Measurements from ENCODE around the gene KCNJ1.

Gene KCNJ1

DNA sequence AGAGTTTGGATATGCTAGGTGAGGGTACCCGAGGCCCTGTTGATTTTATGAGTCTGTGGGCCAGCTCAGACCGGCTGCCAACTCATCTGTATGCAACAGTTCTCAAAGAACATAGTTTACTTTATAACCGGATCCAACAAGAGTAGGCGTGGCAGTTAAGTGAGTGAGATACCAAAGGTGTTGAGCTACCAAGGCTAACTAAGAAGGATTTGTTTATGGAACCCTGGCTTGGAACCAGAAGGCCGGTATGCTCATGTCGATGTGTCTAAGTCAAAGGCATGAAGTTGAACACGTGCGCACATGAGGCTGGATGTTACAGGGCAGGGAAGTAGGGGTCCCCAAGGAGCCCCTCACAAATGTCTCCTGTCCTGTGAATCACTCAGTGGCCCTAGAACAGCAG lies at the start of gene KCNJ1:
Gene KCNJ1 (minus strand): TSS at position 20 of the 400 bp plus-strand sequence. CDS start 27,053 bp downstream, outside the sequence.
- DNase-seq (ENCODE audit: low read depth) = no peak

DNA sequence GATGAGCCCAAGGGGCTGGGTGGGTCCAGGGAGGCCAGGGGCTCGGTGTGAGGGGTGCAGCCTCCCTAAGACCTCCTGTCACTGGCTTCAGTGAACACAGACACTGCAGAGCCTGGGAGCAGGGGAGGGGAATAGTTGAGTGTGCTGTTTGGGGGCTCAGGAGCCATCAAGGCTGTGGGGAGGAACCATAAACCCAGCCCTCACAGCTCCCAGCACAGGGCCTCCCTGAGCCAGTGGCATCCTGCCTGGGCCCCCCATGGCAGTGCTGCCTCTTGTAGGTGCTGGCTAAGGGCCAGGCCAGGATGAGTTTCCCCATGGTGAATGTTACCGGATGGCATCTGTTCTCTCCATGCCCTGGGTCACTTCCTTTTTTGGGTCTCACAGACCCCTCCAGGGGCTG lies 49.6 kb upstream of the KCNJ1 start:
- no peak for DNase-seq (ENCODE audit: low read depth)

DNA sequence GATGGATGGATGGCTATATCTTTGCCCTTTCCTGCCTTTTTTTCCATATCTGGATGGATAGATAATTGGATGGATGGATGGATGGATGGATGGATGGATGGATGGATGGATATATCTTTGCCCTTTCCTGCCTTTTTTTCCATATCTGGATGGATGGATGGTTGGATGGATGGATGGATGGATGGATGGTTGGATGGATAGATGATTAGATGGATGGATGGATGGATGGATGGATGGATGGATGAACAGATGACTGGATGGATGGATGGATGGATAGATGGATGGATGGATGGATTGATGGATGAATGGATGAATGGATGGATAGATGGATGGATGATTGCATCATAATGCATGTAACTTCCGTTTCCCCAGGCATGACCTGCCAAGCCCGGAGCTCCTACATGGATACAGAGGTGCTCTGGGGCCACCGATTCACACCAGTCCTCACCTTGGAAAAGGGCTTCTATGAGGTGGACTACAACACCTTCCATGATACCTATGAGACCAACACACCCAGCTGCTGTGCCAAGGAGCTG lies 49.0 kb upstream of the KCNJ1 start:
- DNase-seq (ENCODE audit: low read depth) = no peak

DNA sequence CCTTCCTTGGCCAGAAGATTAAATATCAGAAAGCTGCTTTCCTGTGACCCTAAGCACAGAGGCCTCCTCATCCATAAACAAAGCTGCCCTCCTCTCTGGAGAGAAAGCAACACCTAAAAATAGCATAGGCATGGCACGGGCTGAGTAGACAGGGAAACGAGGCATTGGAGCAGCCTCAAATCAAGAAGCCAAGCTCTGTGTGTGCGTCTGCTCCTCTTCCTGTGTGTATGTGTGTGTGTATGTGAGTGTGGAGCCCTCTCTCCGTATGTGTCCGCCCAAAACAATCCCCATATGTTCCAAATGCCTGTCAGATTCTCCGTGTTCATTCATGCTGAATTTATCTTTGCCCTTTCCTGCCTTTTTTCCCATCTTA lies 48.0 kb upstream of the KCNJ1 start:
- DNase-seq (ENCODE audit: low read depth) = no peak

DNA sequence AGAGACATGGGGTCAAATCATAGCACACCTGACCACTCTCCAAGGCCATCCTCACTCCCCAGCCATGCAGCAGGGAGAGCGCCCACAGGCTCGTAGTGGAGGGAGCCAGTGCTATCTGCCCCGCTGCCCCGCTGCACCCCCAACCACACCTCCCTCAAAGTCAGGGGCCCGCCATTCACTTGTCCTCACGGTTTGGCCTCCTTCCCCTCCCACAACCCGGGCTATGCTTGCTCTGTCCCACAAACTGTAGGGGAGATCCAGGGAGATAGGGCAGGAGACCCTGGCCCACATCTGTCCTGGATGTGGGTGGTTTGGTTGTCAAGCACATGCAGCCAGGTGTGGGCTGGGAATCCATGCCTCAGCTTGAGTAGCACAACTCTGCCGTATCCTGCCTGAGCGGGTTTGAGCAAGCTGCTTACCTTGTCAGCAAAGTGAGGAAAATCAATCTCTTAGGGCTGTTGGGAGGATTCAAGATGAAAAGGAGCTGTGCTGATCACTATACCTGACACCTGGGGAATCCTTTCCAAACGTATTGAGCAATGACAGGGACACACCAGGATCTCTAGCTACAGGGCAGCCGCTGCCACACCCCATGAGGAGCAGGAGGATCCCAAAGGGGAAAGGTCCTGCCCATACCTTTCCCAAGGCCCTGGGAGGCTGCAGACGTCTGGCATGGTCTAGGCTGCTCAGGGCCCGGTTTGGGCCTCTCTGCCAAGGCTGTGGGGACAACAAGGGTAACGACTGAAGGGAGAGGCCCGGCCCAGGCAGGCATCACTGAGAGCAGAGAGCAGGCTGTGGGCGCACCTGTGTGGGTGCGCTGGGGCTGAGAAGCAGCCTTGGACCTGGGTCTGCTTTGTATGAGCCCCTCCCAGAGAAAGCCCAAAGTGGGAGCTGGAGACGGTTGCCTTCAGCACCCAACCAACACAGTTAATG lies 47.4 kb upstream of the KCNJ1 start:
- no peak for DNase-seq (ENCODE audit: low read depth)

DNA sequence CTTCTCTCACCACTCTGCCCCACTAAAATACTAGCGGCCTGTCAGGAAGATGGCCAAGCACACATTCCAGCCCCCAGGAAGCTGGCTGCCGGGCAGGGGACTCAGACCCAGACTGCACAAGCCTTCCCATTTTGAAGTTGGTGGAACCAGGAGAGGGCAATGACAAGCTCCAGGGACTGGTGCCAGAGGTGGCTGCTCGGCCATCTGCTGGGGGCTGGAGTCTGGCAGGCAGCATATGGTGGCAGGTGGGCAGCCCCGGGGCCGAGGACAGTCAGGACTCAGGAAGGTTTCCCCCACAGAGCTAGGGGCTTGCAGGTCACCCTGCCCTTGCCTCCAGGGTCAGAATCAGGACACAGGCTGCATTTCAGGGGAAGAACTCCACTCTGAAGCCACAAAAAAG lies 46.7 kb upstream of the KCNJ1 start:
- DNase-seq (ENCODE audit: low read depth) = no peak

DNA sequence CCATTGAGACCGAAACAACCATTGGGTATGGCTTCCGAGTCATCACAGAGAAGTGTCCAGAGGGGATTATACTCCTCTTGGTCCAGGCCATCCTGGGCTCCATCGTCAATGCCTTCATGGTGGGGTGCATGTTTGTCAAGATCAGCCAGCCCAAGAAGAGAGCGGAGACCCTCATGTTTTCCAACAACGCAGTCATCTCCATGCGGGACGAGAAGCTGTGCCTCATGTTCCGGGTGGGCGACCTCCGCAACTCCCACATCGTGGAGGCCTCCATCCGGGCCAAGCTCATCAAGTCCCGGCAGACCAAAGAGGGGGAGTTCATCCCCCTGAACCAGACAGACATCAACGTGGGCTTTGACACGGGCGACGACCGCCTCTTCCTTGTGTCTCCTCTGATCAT lies 44.6 kb upstream of the KCNJ1 start:
- DNase-seq (ENCODE audit: low read depth) = no peak

DNA sequence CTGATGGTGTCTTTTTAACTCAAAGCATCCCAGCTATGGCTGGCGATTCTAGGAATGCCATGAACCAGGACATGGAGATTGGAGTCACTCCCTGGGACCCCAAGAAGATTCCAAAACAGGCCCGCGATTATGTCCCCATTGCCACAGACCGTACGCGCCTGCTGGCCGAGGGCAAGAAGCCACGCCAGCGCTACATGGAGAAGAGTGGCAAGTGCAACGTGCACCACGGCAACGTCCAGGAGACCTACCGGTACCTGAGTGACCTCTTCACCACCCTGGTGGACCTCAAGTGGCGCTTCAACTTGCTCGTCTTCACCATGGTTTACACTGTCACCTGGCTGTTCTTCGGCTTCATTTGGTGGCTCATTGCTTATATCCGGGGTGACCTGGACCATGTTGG lies 44.1 kb upstream of the KCNJ1 start:
- no peak for DNase-seq (ENCODE audit: low read depth)

DNA sequence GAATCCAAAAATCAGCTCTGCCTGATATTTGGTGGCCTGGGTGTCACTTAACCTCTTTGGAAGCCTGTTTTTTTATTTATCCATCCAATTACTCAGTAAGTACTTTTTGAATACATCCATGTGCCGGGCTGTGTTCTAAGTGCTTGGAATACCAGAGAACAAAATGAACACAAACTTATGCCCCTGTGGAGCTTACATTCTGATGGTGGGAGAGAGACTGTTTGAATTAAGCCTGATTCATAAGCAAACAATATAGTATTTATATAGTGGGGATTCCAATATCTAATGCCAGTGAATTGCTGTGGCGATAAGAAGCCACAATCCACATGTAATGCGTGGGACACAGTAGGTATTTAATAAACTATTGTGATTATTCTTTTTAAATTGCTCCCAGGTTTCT lies 43.5 kb upstream of the KCNJ1 start:
- no peak for DNase-seq (ENCODE audit: low read depth)

DNA sequence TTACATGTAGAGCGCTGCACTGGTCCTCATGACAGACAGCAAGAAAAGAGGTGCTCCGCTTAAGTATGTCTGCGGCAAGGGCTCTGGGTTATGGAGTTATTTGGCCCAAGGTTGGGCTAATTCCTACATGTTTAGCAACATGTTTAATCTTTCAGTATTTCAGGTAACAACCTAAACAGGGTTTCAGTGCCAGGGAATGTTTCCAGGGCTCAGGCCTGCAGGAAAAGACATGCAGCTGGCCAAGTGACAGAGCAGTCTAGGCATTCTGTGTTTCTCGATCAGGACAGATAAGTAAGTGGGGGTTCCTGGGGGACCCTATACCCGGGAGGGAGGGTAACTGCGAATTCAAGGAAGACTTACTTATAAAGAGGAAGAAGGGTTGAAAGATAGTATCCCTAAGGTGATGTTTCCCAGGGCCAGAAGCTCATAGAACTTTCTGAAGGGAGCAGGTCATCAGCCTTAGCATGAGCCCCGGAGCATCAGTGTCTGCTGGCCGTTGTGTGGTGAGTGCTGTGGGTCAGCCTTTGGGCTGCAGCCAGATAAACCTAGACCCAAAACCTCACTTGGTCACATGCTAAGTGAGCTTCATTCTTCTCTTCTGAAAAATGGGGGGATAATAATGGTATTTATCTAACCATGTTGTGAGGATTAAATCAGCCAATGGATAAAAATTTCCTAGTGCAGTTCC lies 42.5 kb upstream of the KCNJ1 start:
- no peak for DNase-seq (ENCODE audit: low read depth)

DNA sequence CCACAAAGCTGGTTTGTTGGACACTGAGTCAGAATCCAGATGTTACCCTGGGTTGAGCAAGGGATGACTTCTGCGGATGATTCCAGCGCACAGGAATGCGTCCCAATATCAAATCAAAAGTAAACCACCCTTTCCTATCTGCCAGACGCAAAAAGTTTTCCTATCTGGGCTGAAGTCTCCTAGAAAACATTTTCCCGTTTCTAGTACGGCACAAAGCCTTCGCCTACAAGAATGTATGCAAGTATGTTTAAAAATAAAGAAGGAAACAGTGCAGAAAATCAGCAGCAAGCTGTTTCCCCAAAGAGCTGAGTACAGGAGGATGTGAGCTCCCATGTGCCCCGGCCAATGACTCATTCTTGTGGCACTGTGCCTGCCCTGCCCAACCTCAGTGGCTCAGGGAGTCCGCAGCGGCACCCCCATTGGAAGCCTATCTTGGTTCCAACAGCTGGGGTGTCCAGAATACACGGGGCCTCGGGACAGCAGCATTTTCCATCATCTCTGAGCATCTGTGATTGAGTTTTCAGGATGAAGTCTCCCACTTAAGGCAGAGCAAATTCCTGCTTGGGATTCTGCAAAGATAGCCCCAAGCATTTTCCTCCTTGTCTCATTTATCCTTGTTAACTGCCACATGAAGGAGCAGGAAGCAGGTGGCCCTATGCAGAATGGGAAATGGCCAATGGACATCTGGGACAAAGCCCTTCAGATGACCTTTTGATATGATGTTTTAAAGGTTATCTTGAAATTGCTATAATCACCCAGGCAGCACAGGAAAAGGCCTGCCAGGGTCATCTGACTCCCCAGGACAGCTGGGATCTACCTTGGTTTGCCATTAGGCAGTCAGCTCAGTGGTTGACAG lies 41.5 kb upstream of the KCNJ1 start:
- peak; percentile 45 for DNase-seq (ENCODE audit: low read depth)

DNA sequence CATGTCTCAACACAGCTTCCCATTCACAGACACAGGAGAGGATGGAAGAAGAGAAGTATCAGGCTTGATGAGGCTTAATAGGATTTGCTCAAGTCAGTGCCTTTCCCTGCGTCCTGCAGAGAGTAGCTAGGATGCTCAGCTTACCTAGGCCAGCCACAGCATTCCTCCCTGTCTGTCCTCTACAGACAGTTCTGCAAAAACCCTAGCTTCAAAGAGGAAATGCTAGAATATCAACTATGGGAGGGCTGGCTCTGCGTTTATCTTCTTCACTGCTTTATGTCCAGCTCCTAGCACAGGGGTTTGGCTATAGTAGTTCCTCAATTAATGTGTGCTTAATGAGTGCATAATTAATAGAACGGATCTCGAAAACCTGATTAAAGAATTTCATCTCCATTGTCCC lies 40.5 kb upstream of the KCNJ1 start:
- no peak for DNase-seq (ENCODE audit: low read depth)

DNA sequence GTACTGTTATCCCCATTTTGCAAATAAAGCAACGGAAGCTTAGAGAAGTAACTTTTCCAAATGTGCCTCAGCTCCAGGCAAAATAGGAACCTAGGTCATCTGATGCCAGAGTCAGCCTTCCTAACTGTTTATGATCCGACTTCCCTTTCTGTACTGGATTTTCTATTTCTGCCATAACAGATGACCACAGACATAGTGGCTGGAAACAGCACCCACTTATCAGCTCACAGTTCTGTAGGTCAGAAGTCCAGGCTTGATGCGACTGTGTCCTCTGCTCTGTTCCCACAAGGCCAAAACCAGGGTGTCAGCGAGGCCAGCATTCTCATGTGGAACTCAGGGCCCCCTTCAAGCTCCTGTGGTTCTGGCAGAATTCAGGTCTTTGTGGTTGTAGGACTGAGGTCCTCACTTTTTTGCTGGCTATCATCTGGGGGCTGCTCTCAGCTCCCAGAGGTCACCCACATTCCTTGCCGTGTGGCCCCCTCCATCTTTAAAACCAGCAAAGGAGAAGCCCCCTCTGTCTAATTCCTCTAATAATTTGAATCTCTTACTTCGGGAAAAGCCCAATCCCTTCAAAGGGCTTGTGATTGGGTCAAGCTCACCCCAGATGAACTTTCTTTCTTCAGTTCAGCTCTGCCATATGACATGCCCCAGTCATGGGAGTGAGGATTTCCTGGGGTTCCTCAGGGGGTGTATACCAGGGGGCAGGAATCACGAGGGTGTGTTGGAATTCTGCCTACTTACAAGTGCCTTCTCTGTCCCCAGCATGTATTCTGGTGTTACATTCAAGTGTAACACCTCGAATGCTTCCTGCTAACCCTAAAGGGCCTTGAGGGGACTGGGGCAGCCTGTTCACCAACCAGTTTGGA lies 39.3 kb upstream of the KCNJ1 start:
- DNase-seq (ENCODE audit: low read depth) = no peak

DNA sequence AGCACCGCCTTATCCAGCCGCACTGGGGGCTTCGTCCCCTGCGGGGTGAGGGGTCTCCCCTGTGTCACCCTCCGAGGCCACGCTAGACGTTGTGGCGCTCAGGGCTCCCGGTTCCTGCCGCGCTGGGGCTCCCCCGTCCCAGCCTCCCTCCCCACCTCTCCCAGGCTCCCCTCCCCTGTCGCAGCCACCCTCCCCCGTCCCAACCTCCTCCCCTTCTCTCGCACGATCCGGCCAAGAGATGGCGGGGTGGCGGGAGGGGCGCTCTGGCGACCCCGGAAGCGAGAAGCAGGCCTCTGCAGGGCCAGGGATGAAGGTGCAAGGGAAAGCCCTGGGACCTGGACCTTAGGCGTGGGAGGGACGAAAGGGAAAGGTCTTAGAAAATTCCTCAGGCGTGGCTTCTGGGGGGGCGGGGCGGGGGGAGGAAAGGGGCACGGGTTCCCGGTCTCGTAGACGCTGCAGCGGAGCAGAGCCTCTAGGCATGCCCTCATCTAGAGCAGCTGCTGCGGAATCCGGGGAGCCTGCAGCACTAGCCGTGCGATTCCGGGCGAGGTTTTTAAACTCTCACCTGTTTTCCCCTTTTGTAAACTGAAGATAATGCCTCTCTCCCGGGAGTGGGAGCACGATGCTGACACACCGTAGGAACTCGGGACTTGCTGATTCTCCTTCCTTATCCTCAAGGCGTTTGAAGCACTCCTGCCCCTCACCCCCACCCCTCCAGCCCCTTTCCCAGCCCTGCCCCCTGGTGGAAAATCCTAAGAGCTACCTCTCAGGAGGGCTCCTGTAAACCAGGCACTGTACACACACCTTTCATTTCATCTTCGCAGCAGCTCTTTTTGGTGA lies 38.5 kb upstream of the KCNJ1 start:
- peak; percentile 3 for DNase-seq (ENCODE audit: low read depth)

DNA sequence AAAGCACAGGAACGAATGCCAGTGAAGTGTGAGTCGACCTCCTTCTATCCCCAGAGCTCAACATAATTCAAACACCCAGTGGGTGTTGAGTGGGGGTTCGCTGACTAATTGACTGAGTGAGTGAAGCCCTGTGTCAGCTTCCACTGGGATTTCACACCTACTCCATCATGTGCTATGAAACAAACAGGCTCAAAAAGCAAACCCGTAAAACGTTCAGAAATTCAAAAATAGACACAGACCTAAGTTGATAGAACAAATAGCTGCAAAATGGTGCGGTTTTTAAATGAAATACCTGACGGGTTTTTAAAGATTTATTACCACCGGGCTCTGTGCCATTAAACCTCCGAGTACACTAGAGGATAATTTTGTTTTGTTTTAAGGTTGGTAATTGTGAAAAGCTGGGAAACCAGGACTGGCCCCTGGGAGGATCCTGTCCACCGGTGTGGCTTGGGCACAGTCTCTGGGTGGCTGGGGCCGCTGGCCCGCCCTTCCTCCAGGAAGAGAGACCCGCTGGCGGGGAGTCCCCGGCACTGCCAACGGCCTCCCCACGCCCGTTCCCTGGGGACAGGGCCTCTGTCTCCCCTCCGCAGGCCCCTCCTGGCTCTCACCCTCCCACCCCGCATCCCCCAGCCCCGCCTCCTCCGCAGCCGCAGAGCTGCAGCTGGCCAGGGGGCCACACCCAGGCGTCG lies 37.7 kb upstream of the KCNJ1 start:
- DNase-seq (ENCODE audit: low read depth) = no peak

DNA sequence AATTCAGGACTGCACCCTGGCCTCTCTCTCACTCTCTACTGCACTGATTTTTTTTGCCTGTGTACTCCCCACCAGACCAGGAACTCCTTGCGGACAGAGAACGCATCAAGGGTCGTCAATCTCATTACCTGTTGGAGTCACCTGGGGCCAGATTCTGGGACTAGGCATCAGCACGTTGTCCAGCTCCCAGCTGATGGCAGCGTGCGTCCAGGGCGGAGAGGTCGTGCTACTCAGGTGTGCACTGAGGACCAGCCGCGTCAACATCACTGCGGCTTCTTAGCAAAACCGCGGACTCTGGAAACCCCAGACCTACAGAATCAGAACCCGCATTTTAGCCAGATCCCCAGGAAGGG lies 37.2 kb upstream of the KCNJ1 start:
- no peak for DNase-seq (ENCODE audit: low read depth)

DNA sequence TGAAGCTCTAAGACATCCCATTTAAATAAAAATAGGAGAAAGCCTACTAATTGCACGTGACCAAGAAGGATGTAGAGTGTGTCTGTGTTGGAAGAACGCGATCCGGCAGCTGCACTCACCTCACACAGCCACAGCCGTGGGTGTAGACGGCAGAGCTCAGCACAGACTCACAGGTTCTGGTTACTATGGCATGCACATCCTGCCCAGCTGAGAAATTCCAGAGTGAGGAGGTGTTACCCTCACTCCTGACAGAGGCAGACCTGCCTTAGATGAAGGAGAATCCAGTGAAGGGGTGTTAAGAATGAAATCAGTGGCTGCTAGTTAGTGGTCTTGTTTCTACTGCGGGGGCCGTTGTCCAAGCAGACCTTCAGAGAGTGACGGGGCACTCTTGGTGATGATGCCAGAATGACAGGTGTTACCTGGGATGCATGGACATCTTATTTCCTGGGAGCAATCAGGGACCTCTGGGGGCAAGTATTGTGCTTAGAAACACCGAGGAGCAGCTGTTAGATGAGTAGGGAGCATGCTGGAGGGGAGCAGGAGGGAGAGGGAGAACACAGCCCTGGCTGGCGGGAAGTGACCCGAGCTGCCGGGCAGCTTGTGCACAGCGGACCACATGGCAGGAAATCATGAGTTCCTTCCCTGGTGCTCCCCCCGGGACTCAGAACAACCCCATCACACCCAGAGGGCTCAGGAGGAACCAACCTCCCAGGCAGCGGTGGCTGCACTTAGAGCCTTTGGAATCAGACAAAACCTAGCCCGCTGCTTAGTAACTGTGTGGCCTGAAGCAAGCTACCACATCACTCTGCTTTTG lies 36.4 kb upstream of the KCNJ1 start:
- DNase-seq (ENCODE audit: low read depth) = no peak

DNA sequence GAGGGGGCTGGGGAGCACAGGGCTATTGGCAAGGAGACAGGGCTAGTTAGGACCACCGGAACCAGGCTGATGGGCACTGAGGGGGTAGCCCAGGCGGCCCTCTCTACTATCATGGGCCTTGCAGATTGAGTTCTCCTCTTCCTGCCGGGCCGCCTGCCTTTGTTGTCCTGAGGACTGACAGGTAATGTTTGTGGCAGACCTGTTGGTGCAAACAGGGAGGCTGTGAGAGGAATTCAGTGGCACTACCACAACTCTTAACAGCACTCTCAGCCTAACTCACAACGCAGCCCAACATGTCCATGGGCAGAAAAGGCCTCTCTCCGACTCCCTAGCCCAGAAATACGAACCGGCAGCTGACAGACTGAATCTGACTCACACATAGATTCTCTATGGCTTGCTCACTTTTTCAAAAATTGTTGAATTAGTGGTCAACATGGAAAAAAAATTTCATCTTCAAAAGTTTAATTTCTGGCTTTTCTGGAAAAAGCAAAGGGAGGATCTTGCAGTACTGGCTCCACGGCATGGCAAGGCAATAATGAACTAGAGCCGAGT lies 35.5 kb upstream of the KCNJ1 start:
- peak; percentile 22 for DNase-seq (ENCODE audit: low read depth)

All from fibroblast of gingiva (primary cell).